GM19193 (cell line): ENCODE measurements around the gene STK17B.

Experiments
- POLR2A ChIP-seq: IDR thresholded peaks from 4 replicates; pipeline ENCODE4 v1.6.1; 2011; ENCODE audit not compliant: insufficient read depth, insufficient read length; ENCODE audit errors: extremely low read depth

Gene STK17B

GRCh38 chr2:196086517-196087368, 84.6 kb downstream of the STK17B start:
- no peak for TF ChIP-seq POLR2A

GRCh38 chr2:196083601-196084000, 87.8 kb downstream of the STK17B start:
- no peak for TF ChIP-seq POLR2A
